ENCODE measurements around the gene DHDDS.

The DHDDS gene

GRCh38 chr1:26517766-26518049 lies 85.6 kb downstream of the DHDDS start:
- TF ChIP-seq, protein P1, sequence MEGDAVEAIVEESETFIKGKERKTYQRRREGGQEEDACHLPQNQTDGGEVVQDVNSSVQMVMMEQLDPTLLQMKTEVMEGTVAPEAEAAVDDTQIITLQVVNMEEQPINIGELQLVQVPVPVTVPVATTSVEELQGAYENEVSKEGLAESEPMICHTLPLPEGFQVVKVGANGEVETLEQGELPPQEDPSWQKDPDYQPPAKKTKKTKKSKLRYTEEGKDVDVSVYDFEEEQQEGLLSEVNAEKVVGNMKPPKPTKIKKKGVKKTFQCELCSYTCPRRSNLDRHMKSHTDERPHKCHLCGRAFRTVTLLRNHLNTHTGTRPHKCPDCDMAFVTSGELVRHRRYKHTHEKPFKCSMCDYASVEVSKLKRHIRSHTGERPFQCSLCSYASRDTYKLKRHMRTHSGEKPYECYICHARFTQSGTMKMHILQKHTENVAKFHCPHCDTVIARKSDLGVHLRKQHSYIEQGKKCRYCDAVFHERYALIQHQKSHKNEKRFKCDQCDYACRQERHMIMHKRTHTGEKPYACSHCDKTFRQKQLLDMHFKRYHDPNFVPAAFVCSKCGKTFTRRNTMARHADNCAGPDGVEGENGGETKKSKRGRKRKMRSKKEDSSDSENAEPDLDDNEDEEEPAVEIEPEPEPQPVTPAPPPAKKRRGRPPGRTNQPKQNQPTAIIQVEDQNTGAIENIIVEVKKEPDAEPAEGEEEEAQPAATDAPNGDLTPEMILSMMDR (IDR thresholded peaks at IDR 0.05; ENCODE audit: low read depth, low read length): no peak

GRCh38 chr1:26518355-26518754 lies 86.2 kb downstream of the DHDDS start:
- TF ChIP-seq, protein P1 (IDR thresholded peaks at IDR 0.05; ENCODE audit: low read depth, low read length): no peak
- no peak overlapping the region for H3K4me3 ChIP-seq (ENCODE audit: low read depth, low read length)

More at GRCh38 chr1:26517766-26518049, 85.6 kb downstream of the DHDDS start:
- no peak overlapping the region for H3K4me3 ChIP-seq (ENCODE audit: low read depth, low read length)

GRCh38 chr1:26520339-26520738 lies 88.2 kb downstream of the DHDDS start:
- no peak overlapping the region for H3K4me3 ChIP-seq (ENCODE audit: low read depth, low read length)
- TF ChIP-seq, protein P1 (IDR thresholded peaks at IDR 0.05; ENCODE audit: low read depth, low read length): no peak
